GM23338 (cell line): ENCODE results near the gene LANCL1. TPM values are rescaled to one million over a fixed set of nuclear protein-coding genes. Genes with fewer than 3 reads are reported as not detected.

Experiments used
- ATAC-seq: fragments of 200-7000 bp; cut with Tn5 transposase; 3 replicates; pipeline ENCODE4 v1.9.1; 2020
- DNase-seq: peaks from one replicate; pipeline ENCODE4 v3.0.0-alpha.2; 2015; ENCODE audit warnings: low spot score
- H2AFZ ChIP-seq: fragments of 200-600 bp; sonication (generic); 2 replicates; pipeline ENCODE4 v1.8.0; 2016; ENCODE audit warnings: antibody characterized with exemption, mild to moderate bottlenecking, moderate library complexity
- H3F3A ChIP-seq: fragments of 200-600 bp; sonication (generic); replicated peaks from 2 replicates; pipeline ENCODE4 v1.8.0; 2017; ENCODE audit warnings: antibody characterized with exemption, mixed run types, low read depth
- H3K27ac ChIP-seq: fragments of 200-600 bp; sonication (generic); 2 replicates; pipeline ENCODE4 v1.6.1; 2016; ENCODE audit warnings: low read depth
- H3K27me3 ChIP-seq: fragments of 200-600 bp; sonication (generic); 2 replicates; pipeline ENCODE4 v1.8.0; 2016; ENCODE audit warnings: mild to moderate bottlenecking, mixed run types, moderate library complexity; ENCODE audit not compliant: insufficient read depth
- H3K36me3 ChIP-seq: fragments of 200-600 bp; sonication (generic); 2 replicates; pipeline ENCODE4 v1.8.0; 2016; ENCODE audit warnings: mild to moderate bottlenecking; ENCODE audit not compliant: insufficient read depth
- H3K4me1 ChIP-seq: fragments of 200-600 bp; sonication (generic); 2 replicates; pipeline ENCODE4 v1.8.0; 2016; ENCODE audit warnings: mild to moderate bottlenecking, moderate library complexity; ENCODE audit not compliant: insufficient read depth
- H3K4me2 ChIP-seq: fragments of 200-600 bp; sonication (generic); 2 replicates; pipeline ENCODE4 v1.7.1; 2017; ENCODE audit warnings: mixed run types
- H3K4me3 ChIP-seq: fragments of 200-600 bp; sonication (generic); 2 replicates; pipeline ENCODE4 v1.6.1; 2016; ENCODE audit warnings: mixed run types
- H3K79me2 ChIP-seq: fragments of 200-600 bp; sonication (generic); replicated peaks from 2 replicates; pipeline ENCODE4 v1.8.0; 2017; ENCODE audit warnings: mild to moderate bottlenecking; ENCODE audit not compliant: insufficient read depth
- H3K9me2 ChIP-seq: fragments of 200-600 bp; sonication (generic); 2 replicates; pipeline ENCODE4 v1.8.0; 2017; ENCODE audit not compliant: insufficient read depth
- H4K20me1 ChIP-seq: fragments of 200-600 bp; sonication (generic); replicated peaks from 2 replicates; pipeline ENCODE4 v1.8.0; 2017; ENCODE audit warnings: mild to moderate bottlenecking; ENCODE audit not compliant: insufficient read depth
- H3K27ac Mint-ChIP-seq: 2 replicates; pipeline ENCODE4 v1.8.0; 2020; ENCODE audit warnings: inconsistent platforms, mild to moderate bottlenecking, moderate library complexity, mixed read lengths
- H3K27me3 Mint-ChIP-seq: 3 replicates; pipeline ENCODE4 v1.8.0; 2022; ENCODE audit warnings: low read depth, mild to moderate bottlenecking, moderate library complexity, mixed read lengths, inconsistent platforms; ENCODE audit not compliant: insufficient read depth, poor library complexity
- H3K36me3 Mint-ChIP-seq: 3 replicates; pipeline ENCODE4 v1.8.0; 2021; ENCODE audit warnings: low read depth, mild to moderate bottlenecking, inconsistent platforms, moderate library complexity, mixed read lengths
- H3K4me1 Mint-ChIP-seq: 3 replicates; pipeline ENCODE4 v1.8.0; 2020; ENCODE audit warnings: mild to moderate bottlenecking, inconsistent platforms, mixed read lengths
- H3K4me3 Mint-ChIP-seq: 3 replicates; pipeline ENCODE4 v1.8.0; 2021; ENCODE audit warnings: moderate library complexity, mild to moderate bottlenecking, inconsistent platforms, mixed read lengths
- H3K9me3 Mint-ChIP-seq: 3 replicates; pipeline ENCODE4 v1.8.0; 2020; ENCODE audit warnings: moderate library complexity, mild to moderate bottlenecking, inconsistent platforms, mixed read lengths
- CREB1 ChIP-seq: fragments of 250-450 bp; sonication (Bioruptor Pico); IDR thresholded peaks from 2 replicates; pipeline ENCODE4 v1.5.0; 2020; ENCODE audit warnings: low read depth, mild to moderate bottlenecking, moderate library complexity
- EZH2 ChIP-seq: fragments of 200-600 bp; sonication (generic); IDR thresholded peaks from one replicate; pipeline ENCODE4 v1.8.0; 2017; ENCODE audit warnings: antibody characterized with exemption, mild to moderate bottlenecking, low read depth; ENCODE audit not compliant: unreplicated experiment
- EZH2phosphoT487 ChIP-seq: fragments of 200-600 bp; sonication (generic); IDR thresholded peaks from one replicate; pipeline ENCODE4 v1.8.1; 2018; ENCODE audit warnings: antibody characterized with exemption; ENCODE audit not compliant: unreplicated experiment
- JUNB ChIP-seq: IDR thresholded peaks from one replicate; pipeline ENCODE4 v1.6.1; 2016; ENCODE audit warnings: antibody characterized with exemption; ENCODE audit not compliant: unreplicated experiment
- NANOG ChIP-seq: IDR thresholded peaks from 2 replicates; pipeline ENCODE4 v1.6.1; 2016; ENCODE audit warnings: antibody characterized with exemption, borderline replicate concordance
- STAT1 ChIP-seq: IDR thresholded peaks from one replicate; pipeline ENCODE4 v1.6.1; 2016; ENCODE audit warnings: antibody characterized with exemption; ENCODE audit not compliant: unreplicated experiment
- ZNF114 ChIP-seq: fragments of 250-450 bp; sonication (Bioruptor Pico); IDR thresholded peaks from 2 replicates; pipeline ENCODE4 v1.5.0; 2020; ENCODE audit warnings: mild to moderate bottlenecking, moderate library complexity
- ZNF331 ChIP-seq: fragments of 250-450 bp; sonication (Bioruptor Pico); IDR thresholded peaks from 2 replicates; pipeline ENCODE4 v1.5.0; 2020; ENCODE audit warnings: low read depth, mild to moderate bottlenecking, moderate library complexity
- polyA plus RNA-seq: library from polyadenylated mRNA; unstranded; fragments of >200 nt; fragmentation: Nextera tagmentation; extraction: Ambion mirVana; gene quantifications from 2 replicates; pipeline ENCODE4 v1.2.1, GENCODE V29; 2016
- total RNA-seq: library from RNA; depleted of rRNA; stranded (reverse); fragments of >200 nt; shearing (Covaris generic); gene quantifications from 2 replicates; pipeline ENCODE4 v1.2.3, GENCODE V29; 2014
- TF ChIP-seq, protein P1 (sequence below): IDR thresholded peaks from 2 replicates; pipeline ENCODE4 v1.6.1; 2016; ENCODE audit warnings: antibody characterized with exemption
- TF ChIP-seq, protein P2 (sequence below): IDR thresholded peaks from one replicate; pipeline ENCODE4 v1.6.1; 2018; ENCODE audit warnings: antibody characterized with exemption; ENCODE audit not compliant: unreplicated experiment
- TF ChIP-seq, protein P3 (sequence below), 2 experiments: fragments of 200-600 bp in 1 of 2; sonication (generic) in 1 of 2; conservative IDR thresholded peaks; 2 replicates each; pipeline versions ENCODE4 v1.5.1 to v1.6.1; 2016 to 2017; ENCODE audit warnings: antibody characterized with exemption in 2 of 2, low read depth in 2 of 2, mild to moderate bottlenecking in 2 of 2, moderate library complexity in 1 of 2
- TF ChIP-seq, protein P4 (sequence below): fragments of 250-450 bp; sonication (Bioruptor Pico); IDR thresholded peaks from 2 replicates; pipeline ENCODE4 v1.5.0; 2020; ENCODE audit warnings: mild to moderate bottlenecking, moderate library complexity

LANCL1 gene
- total and polyA plus RNA-seq, 2 experiments from 2014 or later, result 13.4 to 36.8 TPM

DNA sequence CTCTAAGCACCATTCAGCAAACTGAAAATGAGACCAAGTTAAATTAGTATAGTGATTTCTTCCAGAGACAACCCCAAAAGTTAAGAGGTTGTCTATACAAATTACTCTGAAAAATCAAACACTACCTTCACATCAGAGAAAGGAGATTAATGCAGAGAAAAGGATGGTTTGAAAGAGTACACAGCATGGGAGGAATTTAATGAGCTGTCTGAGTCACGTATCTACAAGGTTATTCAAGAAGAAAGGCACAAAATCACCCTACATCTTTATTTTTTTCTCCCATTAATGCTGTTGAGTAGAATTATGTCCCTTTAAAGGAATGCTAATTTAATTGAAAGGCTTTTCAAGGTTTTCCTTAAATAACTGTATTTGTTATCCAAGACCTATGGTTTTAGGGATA, 41.1 kb downstream of the LANCL1 start (continued):
- TF ChIP-seq, protein P1, sequence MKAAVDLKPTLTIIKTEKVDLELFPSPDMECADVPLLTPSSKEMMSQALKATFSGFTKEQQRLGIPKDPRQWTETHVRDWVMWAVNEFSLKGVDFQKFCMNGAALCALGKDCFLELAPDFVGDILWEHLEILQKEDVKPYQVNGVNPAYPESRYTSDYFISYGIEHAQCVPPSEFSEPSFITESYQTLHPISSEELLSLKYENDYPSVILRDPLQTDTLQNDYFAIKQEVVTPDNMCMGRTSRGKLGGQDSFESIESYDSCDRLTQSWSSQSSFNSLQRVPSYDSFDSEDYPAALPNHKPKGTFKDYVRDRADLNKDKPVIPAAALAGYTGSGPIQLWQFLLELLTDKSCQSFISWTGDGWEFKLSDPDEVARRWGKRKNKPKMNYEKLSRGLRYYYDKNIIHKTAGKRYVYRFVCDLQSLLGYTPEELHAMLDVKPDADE, result no peak
- TF ChIP-seq, protein P2, sequence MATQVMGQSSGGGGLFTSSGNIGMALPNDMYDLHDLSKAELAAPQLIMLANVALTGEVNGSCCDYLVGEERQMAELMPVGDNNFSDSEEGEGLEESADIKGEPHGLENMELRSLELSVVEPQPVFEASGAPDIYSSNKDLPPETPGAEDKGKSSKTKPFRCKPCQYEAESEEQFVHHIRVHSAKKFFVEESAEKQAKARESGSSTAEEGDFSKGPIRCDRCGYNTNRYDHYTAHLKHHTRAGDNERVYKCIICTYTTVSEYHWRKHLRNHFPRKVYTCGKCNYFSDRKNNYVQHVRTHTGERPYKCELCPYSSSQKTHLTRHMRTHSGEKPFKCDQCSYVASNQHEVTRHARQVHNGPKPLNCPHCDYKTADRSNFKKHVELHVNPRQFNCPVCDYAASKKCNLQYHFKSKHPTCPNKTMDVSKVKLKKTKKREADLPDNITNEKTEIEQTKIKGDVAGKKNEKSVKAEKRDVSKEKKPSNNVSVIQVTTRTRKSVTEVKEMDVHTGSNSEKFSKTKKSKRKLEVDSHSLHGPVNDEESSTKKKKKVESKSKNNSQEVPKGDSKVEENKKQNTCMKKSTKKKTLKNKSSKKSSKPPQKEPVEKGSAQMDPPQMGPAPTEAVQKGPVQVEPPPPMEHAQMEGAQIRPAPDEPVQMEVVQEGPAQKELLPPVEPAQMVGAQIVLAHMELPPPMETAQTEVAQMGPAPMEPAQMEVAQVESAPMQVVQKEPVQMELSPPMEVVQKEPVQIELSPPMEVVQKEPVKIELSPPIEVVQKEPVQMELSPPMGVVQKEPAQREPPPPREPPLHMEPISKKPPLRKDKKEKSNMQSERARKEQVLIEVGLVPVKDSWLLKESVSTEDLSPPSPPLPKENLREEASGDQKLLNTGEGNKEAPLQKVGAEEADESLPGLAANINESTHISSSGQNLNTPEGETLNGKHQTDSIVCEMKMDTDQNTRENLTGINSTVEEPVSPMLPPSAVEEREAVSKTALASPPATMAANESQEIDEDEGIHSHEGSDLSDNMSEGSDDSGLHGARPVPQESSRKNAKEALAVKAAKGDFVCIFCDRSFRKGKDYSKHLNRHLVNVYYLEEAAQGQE, result no peak
- TF ChIP-seq, protein P3, sequence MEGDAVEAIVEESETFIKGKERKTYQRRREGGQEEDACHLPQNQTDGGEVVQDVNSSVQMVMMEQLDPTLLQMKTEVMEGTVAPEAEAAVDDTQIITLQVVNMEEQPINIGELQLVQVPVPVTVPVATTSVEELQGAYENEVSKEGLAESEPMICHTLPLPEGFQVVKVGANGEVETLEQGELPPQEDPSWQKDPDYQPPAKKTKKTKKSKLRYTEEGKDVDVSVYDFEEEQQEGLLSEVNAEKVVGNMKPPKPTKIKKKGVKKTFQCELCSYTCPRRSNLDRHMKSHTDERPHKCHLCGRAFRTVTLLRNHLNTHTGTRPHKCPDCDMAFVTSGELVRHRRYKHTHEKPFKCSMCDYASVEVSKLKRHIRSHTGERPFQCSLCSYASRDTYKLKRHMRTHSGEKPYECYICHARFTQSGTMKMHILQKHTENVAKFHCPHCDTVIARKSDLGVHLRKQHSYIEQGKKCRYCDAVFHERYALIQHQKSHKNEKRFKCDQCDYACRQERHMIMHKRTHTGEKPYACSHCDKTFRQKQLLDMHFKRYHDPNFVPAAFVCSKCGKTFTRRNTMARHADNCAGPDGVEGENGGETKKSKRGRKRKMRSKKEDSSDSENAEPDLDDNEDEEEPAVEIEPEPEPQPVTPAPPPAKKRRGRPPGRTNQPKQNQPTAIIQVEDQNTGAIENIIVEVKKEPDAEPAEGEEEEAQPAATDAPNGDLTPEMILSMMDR (conservative IDR thresholded peaks at IDR 0.05; ENCODE audit: low read depth in 2 of 2), result no peak

DNA sequence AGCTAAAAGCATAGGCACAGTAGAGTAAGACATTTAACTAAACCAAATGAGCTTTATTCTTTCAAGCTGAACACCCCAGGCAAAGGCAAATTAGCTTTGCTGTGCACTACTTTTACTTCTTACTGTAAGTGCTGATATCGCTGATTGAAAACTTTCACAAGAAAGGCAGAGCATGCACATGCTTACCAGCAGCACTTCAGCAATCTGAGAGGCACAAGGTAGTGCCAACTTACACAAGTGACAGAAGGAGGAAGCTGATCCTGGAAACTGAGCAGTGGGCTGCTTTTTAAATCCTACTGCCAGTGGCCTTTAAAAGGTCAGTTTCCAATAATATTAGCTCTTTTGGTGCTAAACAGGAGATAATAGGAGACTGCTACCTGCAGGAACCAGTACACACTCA, 43.9 kb downstream of the LANCL1 start:
- Mint-ChIP-seq H3K36me3 (peaks cover 57% of the 10 kb centered on the region), H3K4me3 (no peak overlapping the region), H3K27me3 (peaks cover 3% of the 10 kb centered on the region), H3K9me3 (peaks cover 12% of the 10 kb centered on the region), H3K4me1 (peaks cover 6% of the 10 kb centered on the region; the same call in 2 of the 3 replicates), H3K27ac (no peak overlapping the region)
- Histone ChIP-seq H3K79me2 (no peaks in the 10 kb centered on the region), H3K36me3 (peaks cover 20% of the 10 kb centered on the region), H4K20me1 (no peaks in the 10 kb centered on the region), H3K4me3 (no peak overlapping the region), H3K4me2 (no peak overlapping the region), H2AFZ (no peak overlapping the region), H3K27me3 (no peaks in the 10 kb centered on the region), H3K4me1 (no peaks in the 10 kb centered on the region), H3K9me2 (no peaks in the 10 kb centered on the region), H3F3A (no peaks in the 10 kb centered on the region), H3K27ac (no peak overlapping the region)
- ATAC-seq (no peak), DNase-seq (no peak)
- TF ChIP-seq STAT1 (no peak), ZNF331 (CRISPR knock-in tag) (no peak), NANOG (no peak), EZH2phosphoT487 (no peak), CREB1 (CRISPR knock-in tag) (no peak), JUNB (no peak), EZH2 (no peak), ZNF114 (CRISPR knock-in tag) (no peak)
- TF ChIP-seq, protein P4, sequence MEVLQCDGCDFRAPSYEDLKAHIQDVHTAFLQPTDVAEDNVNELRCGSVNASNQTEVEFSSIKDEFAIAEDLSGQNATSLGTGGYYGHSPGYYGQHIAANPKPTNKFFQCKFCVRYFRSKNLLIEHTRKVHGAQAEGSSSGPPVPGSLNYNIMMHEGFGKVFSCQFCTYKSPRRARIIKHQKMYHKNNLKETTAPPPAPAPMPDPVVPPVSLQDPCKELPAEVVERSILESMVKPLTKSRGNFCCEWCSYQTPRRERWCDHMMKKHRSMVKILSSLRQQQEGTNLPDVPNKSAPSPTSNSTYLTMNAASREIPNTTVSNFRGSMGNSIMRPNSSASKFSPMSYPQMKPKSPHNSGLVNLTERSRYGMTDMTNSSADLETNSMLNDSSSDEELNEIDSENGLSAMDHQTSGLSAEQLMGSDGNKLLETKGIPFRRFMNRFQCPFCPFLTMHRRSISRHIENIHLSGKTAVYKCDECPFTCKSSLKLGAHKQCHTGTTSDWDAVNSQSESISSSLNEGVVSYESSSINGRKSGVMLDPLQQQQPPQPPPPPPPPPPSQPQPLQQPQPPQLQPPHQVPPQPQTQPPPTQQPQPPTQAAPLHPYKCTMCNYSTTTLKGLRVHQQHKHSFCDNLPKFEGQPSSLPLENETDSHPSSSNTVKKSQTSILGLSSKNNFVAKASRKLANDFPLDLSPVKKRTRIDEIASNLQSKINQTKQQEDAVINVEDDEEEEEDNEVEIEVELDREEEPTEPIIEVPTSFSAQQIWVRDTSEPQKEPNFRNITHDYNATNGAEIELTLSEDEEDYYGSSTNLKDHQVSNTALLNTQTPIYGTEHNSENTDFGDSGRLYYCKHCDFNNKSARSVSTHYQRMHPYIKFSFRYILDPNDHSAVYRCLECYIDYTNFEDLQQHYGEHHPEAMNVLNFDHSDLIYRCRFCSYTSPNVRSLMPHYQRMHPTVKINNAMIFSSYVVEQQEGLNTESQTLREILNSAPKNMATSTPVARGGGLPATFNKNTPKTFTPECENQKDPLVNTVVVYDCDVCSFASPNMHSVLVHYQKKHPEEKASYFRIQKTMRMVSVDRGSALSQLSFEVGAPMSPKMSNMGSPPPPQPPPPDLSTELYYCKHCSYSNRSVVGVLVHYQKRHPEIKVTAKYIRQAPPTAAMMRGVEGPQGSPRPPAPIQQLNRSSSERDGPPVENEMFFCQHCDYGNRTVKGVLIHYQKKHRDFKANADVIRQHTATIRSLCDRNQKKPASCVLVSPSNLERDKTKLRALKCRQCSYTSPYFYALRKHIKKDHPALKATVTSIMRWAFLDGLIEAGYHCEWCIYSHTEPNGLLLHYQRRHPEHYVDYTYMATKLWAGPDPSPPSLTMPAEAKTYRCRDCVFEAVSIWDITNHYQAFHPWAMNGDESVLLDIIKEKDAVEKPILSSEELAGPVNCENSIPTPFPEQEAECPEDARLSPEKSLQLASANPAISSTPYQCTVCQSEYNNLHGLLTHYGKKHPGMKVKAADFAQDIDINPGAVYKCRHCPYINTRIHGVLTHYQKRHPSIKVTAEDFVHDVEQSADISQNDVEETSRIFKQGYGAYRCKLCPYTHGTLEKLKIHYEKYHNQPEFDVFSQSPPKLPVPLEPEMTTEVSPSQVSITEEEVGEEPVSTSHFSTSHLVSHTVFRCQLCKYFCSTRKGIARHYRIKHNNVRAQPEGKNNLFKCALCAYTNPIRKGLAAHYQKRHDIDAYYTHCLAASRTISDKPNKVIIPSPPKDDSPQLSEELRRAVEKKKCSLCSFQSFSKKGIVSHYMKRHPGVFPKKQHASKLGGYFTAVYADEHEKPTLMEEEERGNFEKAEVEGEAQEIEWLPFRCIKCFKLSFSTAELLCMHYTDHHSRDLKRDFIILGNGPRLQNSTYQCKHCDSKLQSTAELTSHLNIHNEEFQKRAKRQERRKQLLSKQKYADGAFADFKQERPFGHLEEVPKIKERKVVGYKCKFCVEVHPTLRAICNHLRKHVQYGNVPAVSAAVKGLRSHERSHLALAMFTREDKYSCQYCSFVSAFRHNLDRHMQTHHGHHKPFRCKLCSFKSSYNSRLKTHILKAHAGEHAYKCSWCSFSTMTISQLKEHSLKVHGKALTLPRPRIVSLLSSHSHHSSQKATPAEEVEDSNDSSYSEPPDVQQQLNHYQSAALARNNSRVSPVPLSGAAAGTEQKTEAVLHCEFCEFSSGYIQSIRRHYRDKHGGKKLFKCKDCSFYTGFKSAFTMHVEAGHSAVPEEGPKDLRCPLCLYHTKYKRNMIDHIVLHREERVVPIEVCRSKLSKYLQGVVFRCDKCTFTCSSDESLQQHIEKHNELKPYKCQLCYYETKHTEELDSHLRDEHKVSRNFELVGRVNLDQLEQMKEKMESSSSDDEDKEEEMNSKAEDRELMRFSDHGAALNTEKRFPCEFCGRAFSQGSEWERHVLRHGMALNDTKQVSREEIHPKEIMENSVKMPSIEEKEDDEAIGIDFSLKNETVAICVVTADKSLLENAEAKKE, result no peak
